ENCODE data around the gene ETV1.

ETV1 gene

GRCh38 chr7:13915891-13916290, 73.6 kb downstream of the ETV1 start:
- TF ChIP-seq, protein P1, sequence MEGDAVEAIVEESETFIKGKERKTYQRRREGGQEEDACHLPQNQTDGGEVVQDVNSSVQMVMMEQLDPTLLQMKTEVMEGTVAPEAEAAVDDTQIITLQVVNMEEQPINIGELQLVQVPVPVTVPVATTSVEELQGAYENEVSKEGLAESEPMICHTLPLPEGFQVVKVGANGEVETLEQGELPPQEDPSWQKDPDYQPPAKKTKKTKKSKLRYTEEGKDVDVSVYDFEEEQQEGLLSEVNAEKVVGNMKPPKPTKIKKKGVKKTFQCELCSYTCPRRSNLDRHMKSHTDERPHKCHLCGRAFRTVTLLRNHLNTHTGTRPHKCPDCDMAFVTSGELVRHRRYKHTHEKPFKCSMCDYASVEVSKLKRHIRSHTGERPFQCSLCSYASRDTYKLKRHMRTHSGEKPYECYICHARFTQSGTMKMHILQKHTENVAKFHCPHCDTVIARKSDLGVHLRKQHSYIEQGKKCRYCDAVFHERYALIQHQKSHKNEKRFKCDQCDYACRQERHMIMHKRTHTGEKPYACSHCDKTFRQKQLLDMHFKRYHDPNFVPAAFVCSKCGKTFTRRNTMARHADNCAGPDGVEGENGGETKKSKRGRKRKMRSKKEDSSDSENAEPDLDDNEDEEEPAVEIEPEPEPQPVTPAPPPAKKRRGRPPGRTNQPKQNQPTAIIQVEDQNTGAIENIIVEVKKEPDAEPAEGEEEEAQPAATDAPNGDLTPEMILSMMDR (IDR thresholded peaks at IDR 0.05) = no peak
- intact Hi-C loops (cut with DNase I; ENCODE audit: low total_unique reads) = no loop called here

DNA sequence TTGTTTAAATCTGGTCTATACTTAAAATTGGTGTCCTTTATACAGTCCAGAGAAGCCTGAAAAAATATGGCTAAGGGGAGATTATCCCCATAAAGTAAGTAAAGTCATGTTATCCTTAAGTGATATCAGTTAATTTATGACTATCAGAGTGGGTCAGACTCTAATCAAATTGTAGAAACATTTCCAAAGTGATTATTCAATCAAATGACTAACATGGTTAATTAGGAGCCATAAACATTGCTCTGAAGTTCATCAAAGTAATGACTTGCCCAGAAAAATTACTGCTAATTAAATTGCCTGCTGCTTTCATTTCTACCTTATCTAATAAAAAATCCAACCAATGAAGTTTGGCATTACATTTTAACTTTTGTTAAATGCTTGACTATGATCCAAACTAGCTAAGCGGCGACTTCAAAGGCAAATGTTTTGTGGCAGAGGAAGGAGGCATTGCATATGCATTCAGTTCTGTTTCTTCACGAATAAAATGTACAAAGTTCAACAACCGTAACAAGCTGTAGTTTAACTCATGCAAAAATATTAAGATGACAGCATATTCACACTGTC, 76.7 kb downstream of the ETV1 start:
- DNase-seq = no peak

More at GRCh38 chr7:13915891-13916290, 73.6 kb downstream of the ETV1 start:
- Histone ChIP-seq H3K9me3 (no peaks in the 10 kb centered on the region), H3K27ac (no peak overlapping the region), H3K4me3 (no peak overlapping the region), H3K4me1 (peaks cover 0 to 17% (median 4%) of the 10 kb centered on the region in 4 donors), H3K27me3 (no peaks in the 10 kb centered on the region), H3K36me3 (no peaks in the 10 kb centered on the region)
- no peak for DNase-seq

DNA sequence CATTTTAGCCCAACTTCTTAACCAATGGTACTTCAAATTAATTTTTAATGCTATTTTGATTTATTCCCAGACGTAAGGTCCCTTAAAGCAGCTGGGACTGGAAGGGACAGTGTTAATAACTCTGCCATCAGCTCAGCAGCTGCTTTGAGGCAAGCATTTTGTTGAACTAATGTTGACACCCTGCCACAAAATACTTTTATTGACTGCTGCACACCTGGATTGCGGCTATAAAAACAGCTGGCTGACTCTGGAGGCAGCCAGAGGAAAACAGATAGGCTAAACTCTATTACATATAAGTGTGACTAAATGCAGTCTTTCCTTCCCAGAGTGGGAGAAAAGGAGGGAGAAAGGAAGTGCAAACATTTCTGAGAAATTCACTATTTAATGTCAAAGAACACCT, 77.6 kb downstream of the ETV1 start:
- Histone ChIP-seq H3K4me1 (no peaks in the 10 kb centered on the region), H3K9me3 (no peaks in the 10 kb centered on the region), H3K27ac (no peak overlapping the region), H3K36me3 (no peaks in the 10 kb centered on the region), H3K27me3 (no peaks in the 10 kb centered on the region), H3K4me3 (no peak overlapping the region)
- DNase-seq = no peak
- TF ChIP-seq, protein P1 (IDR thresholded peaks at IDR 0.05) = no peak
- intact Hi-C loops (cut with DNase I; ENCODE audit: low total_unique reads) = no loop called here

More for the DNA sequence above, 76.7 kb downstream of the ETV1 start:
- Histone ChIP-seq H3K4me3 (no peak overlapping the region), H3K9me3 (no peaks in the 10 kb centered on the region), H3K4me1 (no peaks in the 10 kb centered on the region), H3K36me3 (no peaks in the 10 kb centered on the region), H3K27me3 (no peaks in the 10 kb centered on the region), H3K27ac (no peak overlapping the region)
- intact Hi-C loops (cut with DNase I; ENCODE audit: low total_unique reads) = no loop called here
- TF ChIP-seq, protein P1 (IDR thresholded peaks at IDR 0.05) = no peak

DNA sequence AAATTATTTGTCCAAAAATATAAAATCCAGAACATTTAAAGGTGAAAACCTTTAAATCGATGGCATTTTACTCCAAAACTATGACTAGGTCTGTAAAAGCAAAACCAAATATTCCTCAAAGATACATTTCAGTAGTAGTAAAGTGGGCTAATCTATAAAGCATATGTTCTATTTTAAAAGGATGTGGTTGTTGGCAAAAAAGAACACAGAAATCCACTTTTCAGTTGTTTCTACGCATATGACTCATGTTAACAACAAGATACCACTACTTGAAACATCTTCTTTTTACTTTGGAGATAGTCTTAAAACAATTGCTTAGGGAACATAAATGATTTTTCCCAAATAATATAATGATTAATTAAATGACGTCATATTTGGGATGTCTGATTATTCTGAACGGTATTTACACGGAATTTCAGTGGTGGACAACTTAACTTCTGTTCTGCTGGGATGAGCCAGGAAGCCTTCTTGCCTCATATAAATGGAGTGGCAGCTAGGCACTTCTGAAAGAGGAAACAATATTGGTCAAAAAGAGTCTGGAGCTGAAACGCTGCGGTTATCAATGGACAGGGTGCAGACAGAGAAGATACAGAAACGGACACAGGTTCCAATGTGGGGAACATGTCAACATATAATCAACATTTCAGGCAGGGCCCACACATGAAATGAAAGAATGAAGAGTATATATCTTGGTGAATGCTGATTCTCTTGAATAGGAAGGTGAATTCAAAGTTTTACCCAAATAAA, 78.5 kb downstream of the ETV1 start:
- Histone ChIP-seq H3K27ac (no peak overlapping the region), H3K4me3 (no peak overlapping the region), H3K4me1 (no peaks in the 10 kb centered on the region), H3K9me3 (no peaks in the 10 kb centered on the region), H3K36me3 (peaks cover 0 to 3% (median 0%) of the 10 kb centered on the region in 3 donors), H3K27me3 (no peaks in the 10 kb centered on the region)
- intact Hi-C loops (cut with DNase I; ENCODE audit: low total_unique reads) = no loop called here
- TF ChIP-seq, protein P1 (IDR thresholded peaks at IDR 0.05) = no peak
- DNase-seq = no peak

GRCh38 chr7:13908667-13909397, 80.6 kb downstream of the ETV1 start:
- Histone ChIP-seq H3K4me3 (no peak overlapping the region), H3K36me3 (peaks cover 0 to 8% (median 0%) of the 10 kb centered on the region in 3 donors), H3K27me3 (no peaks in the 10 kb centered on the region), H3K27ac (no peak overlapping the region), H3K4me1 (no peaks in the 10 kb centered on the region), H3K9me3 (no peaks in the 10 kb centered on the region)
- intact Hi-C loops (cut with DNase I; ENCODE audit: low total_unique reads) = no loop called here
- TF ChIP-seq, protein P1 (IDR thresholded peaks at IDR 0.05) = no peak
- no peak for DNase-seq
